HL-60/S4 (cell line): ENCODE measurements around the gene MRPL50.

ENCODE experiments used
- in situ Hi-C: fragments of 300-500 bp; cut with MboI; formaldehyde crosslinking; loops from 2 replicates; pipeline ENCODE4 v1.14.3; 2022; ENCODE audit warnings: low sequenced_read_pairs

The MRPL50 gene

GRCh38 chr9:101381118-101381517 is 17.3 kb downstream of the MRPL50 start:
- in situ Hi-C loops = no loop called here

DNA sequence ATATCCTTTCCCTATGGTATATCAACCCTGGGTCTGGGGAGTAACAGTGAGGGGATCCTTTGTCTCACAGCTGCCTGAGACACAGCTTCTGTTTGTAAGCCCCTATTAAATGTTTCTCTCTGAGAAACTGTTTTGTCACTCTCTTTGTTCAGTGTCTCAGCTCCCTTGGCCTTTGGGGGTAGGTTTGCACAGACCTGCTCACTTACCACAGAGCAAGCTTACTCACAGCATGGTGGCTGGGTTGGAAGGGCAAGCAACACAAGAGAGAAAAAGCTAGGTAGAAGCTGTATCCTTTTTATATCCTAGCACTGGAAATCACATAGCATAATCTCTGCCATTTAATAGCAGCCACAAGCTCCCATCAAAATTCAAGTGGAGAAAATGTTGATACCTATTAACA is 18.1 kb downstream of the MRPL50 start:
- in situ Hi-C loops = no loop called here

DNA sequence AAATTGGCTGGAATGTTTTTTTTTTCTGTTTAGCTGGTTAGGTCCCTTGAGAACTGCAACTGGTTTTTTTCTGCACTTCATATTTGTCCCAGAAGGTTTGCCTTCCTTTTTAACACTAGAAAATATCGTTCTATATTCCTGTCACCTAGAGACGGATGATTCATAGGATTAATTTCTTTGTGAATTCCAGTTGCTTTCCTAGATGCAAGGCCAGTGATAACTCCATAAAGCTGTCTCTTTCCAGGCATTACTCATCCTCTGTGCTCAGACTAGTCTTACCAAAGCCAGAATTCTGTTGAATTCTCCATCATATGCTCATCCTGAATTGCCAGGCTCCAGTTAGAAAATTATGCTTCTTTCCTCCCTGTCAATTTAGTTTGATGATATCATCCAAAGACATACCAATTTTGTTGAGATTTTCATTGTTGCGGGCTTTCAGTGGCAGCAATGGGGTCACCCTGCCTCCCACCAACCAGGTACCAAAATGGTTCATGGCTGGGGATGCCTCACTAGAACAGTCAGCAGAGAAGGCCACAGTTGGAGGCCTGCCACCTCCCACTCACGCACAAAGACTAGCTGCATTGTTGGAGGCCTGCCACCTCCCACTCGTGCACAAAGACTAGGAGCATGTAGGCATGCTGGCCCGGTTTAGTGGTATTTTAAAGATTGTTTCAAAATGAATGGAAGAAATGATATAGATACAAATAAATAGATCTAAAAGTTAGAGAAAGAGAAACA is 22.1 kb downstream of the MRPL50 start:
- in situ Hi-C loops = no loop called here

DNA sequence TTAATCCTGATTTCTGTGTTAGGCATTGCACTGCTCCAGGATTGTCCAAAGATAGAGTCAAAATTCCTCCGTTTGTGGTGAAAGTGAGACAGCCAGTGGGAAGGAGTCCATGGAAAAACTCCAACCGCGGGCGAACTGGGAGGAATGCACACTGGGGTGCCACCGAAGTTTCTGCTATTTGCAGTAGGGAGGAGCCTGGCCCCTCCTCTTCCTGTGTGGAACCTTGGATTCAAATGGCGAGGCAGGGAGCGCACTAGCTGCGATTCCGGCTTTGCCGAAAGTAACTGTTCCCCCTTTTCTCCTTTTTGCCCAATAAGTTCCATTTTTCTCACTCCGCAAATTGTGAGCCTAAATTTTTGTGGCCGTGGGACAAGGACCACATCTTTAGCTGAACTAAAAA is 22.9 kb downstream of the MRPL50 start:
- in situ Hi-C loops = no loop called here

GRCh38 chr9:101372327-101373118 is 25.9 kb downstream of the MRPL50 start:
- in situ Hi-C loops = no loop called here

- in situ Hi-C loops = no loop called here
These were observed 26.6 kb downstream of the MRPL50 start for GRCh38 chr9:101371813-101372212.

DNA sequence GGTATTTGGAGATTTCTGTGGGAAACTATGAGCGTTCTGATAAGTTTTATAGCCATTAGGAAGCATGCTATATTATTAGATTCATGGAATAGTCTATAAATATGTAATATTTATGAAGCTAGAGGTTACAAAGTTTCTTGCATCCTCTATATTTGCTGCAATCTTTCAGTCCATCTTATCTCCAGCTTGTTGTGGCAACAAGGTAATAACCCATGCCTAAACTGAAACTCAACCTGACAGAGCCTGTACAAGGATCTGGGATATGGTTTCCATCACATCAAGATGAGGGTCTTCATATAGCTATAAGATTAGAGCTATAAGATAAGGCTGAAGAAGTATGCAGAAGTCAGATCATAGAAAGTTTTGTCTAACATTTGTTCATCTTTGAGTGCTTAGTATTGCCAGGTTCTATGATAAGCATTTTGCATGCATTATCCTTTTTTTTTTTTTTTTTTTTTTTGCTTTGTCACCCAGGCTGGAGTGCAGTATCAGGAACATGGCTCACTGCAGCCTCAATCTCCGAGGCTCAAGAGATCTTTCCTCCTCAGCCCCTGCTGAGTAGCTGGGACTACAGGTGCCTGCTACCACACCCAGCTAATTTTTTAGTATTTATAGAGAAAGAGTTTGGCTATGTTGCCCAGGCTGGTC is 28.4 kb downstream of the MRPL50 start:
- in situ Hi-C loops = no loop called here

DNA sequence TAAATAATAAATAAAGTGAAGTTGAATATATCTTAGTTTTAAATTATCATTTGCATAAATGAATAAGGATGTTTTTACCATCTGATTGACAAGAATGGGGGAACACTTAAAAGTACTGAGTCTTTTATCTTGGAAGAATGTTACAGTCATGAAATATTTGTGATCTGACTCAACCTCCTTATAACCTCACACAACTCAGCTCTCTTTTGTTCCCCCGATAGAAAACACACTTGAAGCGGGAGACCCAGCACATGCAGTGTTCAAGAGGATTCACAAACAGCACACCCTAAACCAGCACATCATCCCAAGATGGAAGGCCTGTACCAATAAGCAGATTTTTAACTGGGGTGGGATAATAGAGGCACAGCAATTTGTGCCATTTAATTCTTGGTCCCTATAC is 29.1 kb downstream of the MRPL50 start:
- in situ Hi-C loops = no loop called here

DNA sequence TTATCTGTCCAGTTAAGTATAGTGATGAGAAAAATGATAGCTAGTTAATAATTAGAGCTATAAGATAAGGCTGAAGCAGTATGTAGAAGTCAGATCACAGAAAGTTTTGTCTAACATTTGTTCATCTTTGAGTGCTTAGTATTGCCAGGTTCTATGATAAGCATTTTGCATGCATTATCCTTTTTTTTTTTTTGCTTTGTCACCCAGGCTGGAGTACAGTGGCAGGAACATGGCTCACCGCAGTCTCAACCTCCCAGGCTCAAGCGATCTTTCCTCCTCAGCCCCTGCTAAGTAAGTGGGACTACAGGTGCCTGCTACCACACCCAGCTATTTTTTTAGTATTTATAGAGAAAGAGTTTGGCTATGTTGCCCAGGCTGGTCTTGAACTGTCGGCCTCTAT is 31.1 kb downstream of the MRPL50 start:
- in situ Hi-C loops = no loop called here

GRCh38 chr9:101366038-101366756 is 32.2 kb downstream of the MRPL50 start:
- in situ Hi-C loops = no loop called here

GRCh38 chr9:101365181-101365580 is 33.2 kb downstream of the MRPL50 start:
- in situ Hi-C loops = no loop called here

GRCh38 chr9:101362450-101362849 is 36.0 kb downstream of the MRPL50 start:
- in situ Hi-C loops = no loop called here

- in situ Hi-C loops = no loop called here
These were observed 37.8 kb downstream of the MRPL50 start for GRCh38 chr9:101360647-101361046.

DNA sequence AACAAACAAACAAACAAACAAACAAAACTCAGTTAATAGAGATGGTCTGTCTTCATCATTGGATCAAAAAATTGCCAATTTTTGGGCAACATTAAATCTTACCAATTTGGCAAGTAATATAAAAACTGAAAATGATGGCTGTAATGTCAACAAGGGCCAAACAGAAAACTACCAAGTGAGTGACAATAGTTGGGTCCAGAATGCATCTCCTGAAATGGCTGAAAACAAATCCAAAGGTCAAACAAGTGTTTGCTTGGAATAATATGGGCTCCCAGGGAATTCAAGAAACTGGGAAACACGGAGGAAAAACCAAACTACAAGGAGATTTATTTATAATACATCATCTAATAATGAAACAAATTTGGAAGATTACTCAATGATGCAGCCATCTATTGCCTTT is 38.7 kb downstream of the MRPL50 start:
- in situ Hi-C loops = no loop called here

DNA sequence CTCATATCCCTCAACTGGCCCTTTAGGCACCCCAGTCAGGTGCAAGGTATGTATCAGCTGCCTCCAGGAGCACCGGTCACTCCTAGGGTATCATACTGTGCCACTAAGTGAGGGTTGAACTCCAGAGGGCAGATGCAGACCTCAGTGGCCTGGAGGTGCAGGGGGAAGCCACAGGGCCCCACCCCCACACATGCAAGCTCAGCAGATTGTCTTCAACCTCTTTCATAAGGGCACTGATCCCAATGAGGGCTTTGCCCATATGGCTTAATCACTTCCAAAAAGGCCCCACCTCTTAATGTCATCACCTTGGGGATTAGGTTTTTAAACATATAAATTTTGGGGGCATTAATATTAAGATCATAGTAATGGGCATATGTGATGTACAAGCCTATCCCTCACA is 41.8 kb downstream of the MRPL50 start:
- in situ Hi-C loops = no loop called here

- in situ Hi-C loops = no loop called here
These were observed 43.4 kb downstream of the MRPL50 start for GRCh38 chr9:101354765-101355708.

- in situ Hi-C loops = no loop called here
These were observed 44.2 kb downstream of the MRPL50 start for GRCh38 chr9:101354143-101354764.

DNA sequence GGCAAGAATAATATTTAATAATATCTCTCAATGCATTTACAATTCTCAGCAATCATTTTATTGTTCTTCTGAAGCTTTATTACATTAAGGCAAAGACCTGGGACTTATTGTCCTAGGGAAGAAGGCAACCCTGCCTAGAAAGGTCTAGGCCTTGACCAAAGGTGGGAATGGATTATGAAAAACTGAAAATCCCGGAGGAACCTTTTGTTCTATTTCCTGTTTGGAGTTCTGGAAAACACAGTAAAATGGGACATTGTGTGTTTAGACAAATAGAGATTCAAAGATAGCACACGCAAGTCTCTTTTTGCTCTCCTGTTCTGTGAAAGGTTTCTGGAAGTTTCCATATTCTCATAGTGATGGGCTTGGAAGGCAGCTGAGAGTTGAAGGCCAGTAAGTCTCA is 44.7 kb downstream of the MRPL50 start:
- in situ Hi-C loops = no loop called here

- in situ Hi-C loops = no loop called here
These were observed 45.4 kb downstream of the MRPL50 start for GRCh38 chr9:101352892-101353463.
